Loucy (cell line): Measurements from ENCODE around the gene TRIM31.

Source experiments
- EZH2phosphoT487 ChIP-seq: fragments of 200-600 bp; IDR thresholded peaks from 2 replicates; pipeline ENCODE4 v1.6.1; 2018; ENCODE audit warnings: antibody characterized with exemption, mild to moderate bottlenecking, moderate library complexity, borderline replicate concordance
- TF ChIP-seq, protein P1 (sequence below): fragments of 200-600 bp; sonication (generic); conservative IDR thresholded peaks from 2 replicates; pipeline ENCODE4 v1.5.1; 2014; ENCODE audit warnings: mild to moderate bottlenecking, antibody characterized with exemption, low read length

DNA sequence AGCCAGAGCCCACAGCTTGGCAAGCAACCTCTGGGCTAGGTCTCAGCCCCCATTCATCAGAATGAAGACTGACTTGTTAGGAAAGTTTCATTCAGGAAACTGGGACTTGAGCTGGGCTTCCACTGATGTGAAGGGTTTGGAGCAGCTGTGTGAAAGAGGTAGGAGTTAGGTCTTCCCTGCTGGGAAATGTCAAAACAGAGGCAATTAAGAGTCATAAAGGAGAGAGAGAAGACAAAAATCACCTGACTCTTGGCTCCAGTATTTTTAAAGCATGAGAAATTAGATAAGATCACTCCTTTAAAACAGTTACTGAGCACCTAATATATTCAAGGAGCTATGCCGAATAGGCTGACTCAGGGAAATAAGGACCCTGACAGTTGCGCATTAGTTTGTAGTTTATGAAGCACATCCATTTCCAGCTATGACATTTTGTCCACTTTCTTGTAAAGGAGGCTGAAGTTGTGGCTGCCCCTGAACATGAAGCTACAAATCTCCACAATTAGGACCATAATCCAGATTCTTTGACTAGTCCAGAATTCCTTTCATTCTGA lies 19.1 kb upstream of the TRIM31 start:
- TF ChIP-seq, protein P1, sequence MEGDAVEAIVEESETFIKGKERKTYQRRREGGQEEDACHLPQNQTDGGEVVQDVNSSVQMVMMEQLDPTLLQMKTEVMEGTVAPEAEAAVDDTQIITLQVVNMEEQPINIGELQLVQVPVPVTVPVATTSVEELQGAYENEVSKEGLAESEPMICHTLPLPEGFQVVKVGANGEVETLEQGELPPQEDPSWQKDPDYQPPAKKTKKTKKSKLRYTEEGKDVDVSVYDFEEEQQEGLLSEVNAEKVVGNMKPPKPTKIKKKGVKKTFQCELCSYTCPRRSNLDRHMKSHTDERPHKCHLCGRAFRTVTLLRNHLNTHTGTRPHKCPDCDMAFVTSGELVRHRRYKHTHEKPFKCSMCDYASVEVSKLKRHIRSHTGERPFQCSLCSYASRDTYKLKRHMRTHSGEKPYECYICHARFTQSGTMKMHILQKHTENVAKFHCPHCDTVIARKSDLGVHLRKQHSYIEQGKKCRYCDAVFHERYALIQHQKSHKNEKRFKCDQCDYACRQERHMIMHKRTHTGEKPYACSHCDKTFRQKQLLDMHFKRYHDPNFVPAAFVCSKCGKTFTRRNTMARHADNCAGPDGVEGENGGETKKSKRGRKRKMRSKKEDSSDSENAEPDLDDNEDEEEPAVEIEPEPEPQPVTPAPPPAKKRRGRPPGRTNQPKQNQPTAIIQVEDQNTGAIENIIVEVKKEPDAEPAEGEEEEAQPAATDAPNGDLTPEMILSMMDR, result no peak
- TF ChIP-seq EZH2phosphoT487, result no peak
